SU-DHL-6 (cell line): ENCODE data around the gene TMEM132A.
"Not testable (repeated sequence)": the region's sequence is repeated elsewhere in the genome, so short reads cannot be mapped to it uniquely, and the experiment has no call there.

ENCODE experiments used
- H2AFZ ChIP-seq: fragments of 200-600 bp; sonication (generic); 2 replicates; pipeline ENCODE4 v1.6.1; 2014; ENCODE audit warnings: low read depth, mild to moderate bottlenecking, moderate library complexity, mixed read lengths, antibody characterized with exemption, low read length; ENCODE audit not compliant: severe bottlenecking
- H3F3A ChIP-seq: fragments of 200-600 bp; shearing (Covaris generic); 2 replicates; pipeline ENCODE4 v1.6.0; 2016; ENCODE audit warnings: antibody characterized with exemption, mild to moderate bottlenecking; ENCODE audit not compliant: insufficient read depth
- H3K27ac ChIP-seq: fragments of 200-600 bp; sonication (generic); 2 replicates; pipeline ENCODE4 v1.5.1; 2016; ENCODE audit warnings: low read depth, mild to moderate bottlenecking, low read length, moderate library complexity, mixed read lengths
- H3K27me3 ChIP-seq: fragments of 200-600 bp; sonication (generic), shearing (Covaris generic); 2 replicates; pipeline ENCODE4 v1.6.0; 2014; ENCODE audit warnings: mild to moderate bottlenecking, low read length
- H3K36me3 ChIP-seq: fragments of 200-600 bp; sonication (generic); 2 replicates; pipeline ENCODE4 v1.6.1; 2014; ENCODE audit warnings: mild to moderate bottlenecking, low read length, mixed read lengths
- H3K4me2 ChIP-seq: fragments of 300-600, 200-600 bp; shearing (Covaris generic), sonication (generic); 2 replicates; pipeline ENCODE4 v1.6.0; 2014; ENCODE audit warnings: low read length, low read depth, mild to moderate bottlenecking; ENCODE audit not compliant: poor library complexity, severe bottlenecking
- H3K4me3 ChIP-seq: fragments of 200-600 bp; sonication (generic); 2 replicates; pipeline ENCODE4 v1.5.1; 2014; ENCODE audit warnings: antibody characterized with exemption, low read length, mild to moderate bottlenecking, mixed read lengths; ENCODE audit not compliant: insufficient read depth, poor library complexity, severe bottlenecking
- H3K79me2 ChIP-seq: fragments of 200-600 bp; sonication (generic); 2 replicates; pipeline ENCODE4 v1.6.1; 2014; ENCODE audit warnings: mild to moderate bottlenecking, low read length, moderate library complexity; ENCODE audit not compliant: insufficient read depth
- H3K9ac ChIP-seq: fragments of 200-600 bp; sonication (generic); 2 replicates; pipeline ENCODE4 v1.7.0; 2014; ENCODE audit warnings: mild to moderate bottlenecking, low read length
- H3K9me2 ChIP-seq: fragments of 200-600 bp; sonication (generic); replicated peaks from 2 replicates; pipeline ENCODE4 v1.6.1; 2014; ENCODE audit warnings: low read length; ENCODE audit not compliant: insufficient read depth
- H3K9me3 ChIP-seq: fragments of 200-600 bp; sonication (generic); 2 replicates; pipeline ENCODE4 v1.6.1; 2014; ENCODE audit warnings: low read length, mixed read lengths; ENCODE audit not compliant: insufficient read depth
- H4K20me1 ChIP-seq: fragments of 200-600 bp; sonication (generic); 2 replicates; pipeline ENCODE4 v1.6.1; 2014; ENCODE audit warnings: low read depth, mild to moderate bottlenecking, antibody characterized with exemption, low read length, moderate library complexity, mixed read lengths
- EZH2phosphoT487 ChIP-seq: fragments of 200-600 bp; sonication (generic), shearing (Covaris generic); conservative IDR thresholded peaks from 2 replicates; pipeline ENCODE4 v1.6.1; 2018; ENCODE audit warnings: mild to moderate bottlenecking, antibody characterized with exemption, low read length, moderate library complexity, mixed read lengths
- TF ChIP-seq, protein P1 (sequence below): fragments of 200-600 bp; sonication (generic); IDR thresholded peaks from one replicate; pipeline ENCODE4 v1.5.1; 2017; ENCODE audit warnings: antibody characterized with exemption, mild to moderate bottlenecking, low read length, moderate library complexity; ENCODE audit not compliant: insufficient read depth, poor library complexity, severe bottlenecking

The TMEM132A gene

GRCh38 chr11:60971520-60971919, 47.3 kb downstream of the TMEM132A start, which contains the start of gene CD6:
Gene CD6 (plus strand): TSS chr11:60971680. CDS start chr11:60971866, 186 bp downstream.
- no peaks in the 10 kb centered on the region for H3K9me2 ChIP-seq
- TF ChIP-seq, protein P1, sequence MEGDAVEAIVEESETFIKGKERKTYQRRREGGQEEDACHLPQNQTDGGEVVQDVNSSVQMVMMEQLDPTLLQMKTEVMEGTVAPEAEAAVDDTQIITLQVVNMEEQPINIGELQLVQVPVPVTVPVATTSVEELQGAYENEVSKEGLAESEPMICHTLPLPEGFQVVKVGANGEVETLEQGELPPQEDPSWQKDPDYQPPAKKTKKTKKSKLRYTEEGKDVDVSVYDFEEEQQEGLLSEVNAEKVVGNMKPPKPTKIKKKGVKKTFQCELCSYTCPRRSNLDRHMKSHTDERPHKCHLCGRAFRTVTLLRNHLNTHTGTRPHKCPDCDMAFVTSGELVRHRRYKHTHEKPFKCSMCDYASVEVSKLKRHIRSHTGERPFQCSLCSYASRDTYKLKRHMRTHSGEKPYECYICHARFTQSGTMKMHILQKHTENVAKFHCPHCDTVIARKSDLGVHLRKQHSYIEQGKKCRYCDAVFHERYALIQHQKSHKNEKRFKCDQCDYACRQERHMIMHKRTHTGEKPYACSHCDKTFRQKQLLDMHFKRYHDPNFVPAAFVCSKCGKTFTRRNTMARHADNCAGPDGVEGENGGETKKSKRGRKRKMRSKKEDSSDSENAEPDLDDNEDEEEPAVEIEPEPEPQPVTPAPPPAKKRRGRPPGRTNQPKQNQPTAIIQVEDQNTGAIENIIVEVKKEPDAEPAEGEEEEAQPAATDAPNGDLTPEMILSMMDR: no peak
- TF ChIP-seq EZH2phosphoT487: no peak
- H2AFZ ChIP-seq: no peak within 1 kb of the TSS
- H3K4me3 ChIP-seq: no peak within 1 kb of the TSS
- H3K9ac ChIP-seq: no peak within 1 kb of the TSS
- no peak within 1 kb of the TSS for H3K27ac ChIP-seq
- no peaks in the 10 kb centered on the region for H3K36me3 ChIP-seq
- no peaks in the 10 kb centered on the region for H3K27me3 ChIP-seq
- no peaks in the 10 kb centered on the region for H4K20me1 ChIP-seq
- no peaks in the 10 kb centered on the region for H3K79me2 ChIP-seq
- no peaks in the 10 kb centered on the region for H3F3A ChIP-seq
- no peaks in the 10 kb centered on the region for H3K9me3 ChIP-seq
- no peak within 1 kb of the TSS for H3K4me2 ChIP-seq

- H3K9ac ChIP-seq: no peak overlapping the region
- H3F3A ChIP-seq: no peaks in the 10 kb centered on the region
- no peaks in the 10 kb centered on the region for H3K9me2 ChIP-seq
- no peak overlapping the region for H3K4me3 ChIP-seq
- no peaks in the 10 kb centered on the region for H3K9me3 ChIP-seq
- no peaks in the 10 kb centered on the region for H4K20me1 ChIP-seq
- H3K27ac ChIP-seq: no peak overlapping the region
- no peaks in the 10 kb centered on the region for H3K36me3 ChIP-seq
- H2AFZ ChIP-seq: no peak overlapping the region
- no peaks in the 10 kb centered on the region for H3K27me3 ChIP-seq
- no peak overlapping the region for H3K4me2 ChIP-seq
- no peaks in the 10 kb centered on the region for H3K79me2 ChIP-seq
- no peak for TF ChIP-seq EZH2phosphoT487
- TF ChIP-seq, protein P1: no peak
These were observed 48.1 kb downstream of the TMEM132A start for GRCh38 chr11:60972182-60973030.

DNA sequence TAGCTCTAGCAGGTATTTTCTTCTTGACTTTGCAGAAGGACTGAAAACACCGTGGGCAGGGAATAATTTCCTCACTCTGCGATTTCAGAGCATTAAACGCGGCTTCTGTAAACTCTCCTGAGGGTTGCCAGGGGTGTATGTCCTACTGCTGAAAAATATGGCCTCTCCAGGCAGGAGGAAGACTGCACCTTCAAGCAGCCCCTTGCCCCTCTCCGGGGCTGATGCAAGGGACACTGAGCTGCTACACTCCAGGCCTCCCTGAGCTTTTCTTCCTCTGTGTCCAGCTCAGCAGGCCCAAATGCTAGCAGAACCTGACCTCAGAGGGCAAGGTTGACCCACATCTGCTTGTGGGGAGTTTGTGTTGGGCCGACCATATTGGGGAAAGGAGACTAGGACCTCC, 49.4 kb downstream of the TMEM132A start:
- Histone ChIP-seq H3K9ac (no peak overlapping the region), H3K4me3 (no peak overlapping the region), H3F3A (no peaks in the 10 kb centered on the region), H3K36me3 (no peaks in the 10 kb centered on the region), H3K9me2 (no peaks in the 10 kb centered on the region), H4K20me1 (no peaks in the 10 kb centered on the region), H3K9me3 (no peaks in the 10 kb centered on the region), H2AFZ (no peak overlapping the region), H3K27me3 (no peaks in the 10 kb centered on the region), H3K4me2 (no peak overlapping the region), H3K27ac (no peak overlapping the region), H3K79me2 (no peaks in the 10 kb centered on the region)
- TF ChIP-seq EZH2phosphoT487: no peak

GRCh38 chr11:60974316-60974715, 50.1 kb downstream of the TMEM132A start:
- not testable (repeated sequence) for H3K4me2 ChIP-seq, H4K20me1 ChIP-seq, H2AFZ ChIP-seq, H3K9me2 ChIP-seq, H3K27ac ChIP-seq, H3K36me3 ChIP-seq, H3K79me2 ChIP-seq, H3K27me3 ChIP-seq, H3K9me3 ChIP-seq, H3F3A ChIP-seq, H3K9ac ChIP-seq, H3K4me3 ChIP-seq
